ENCODE measurements around the gene RABGAP1L.
A peak's percentile ranks its signal among the peaks of the same experiment; 100 is the strongest.
"Not testable (repeated sequence)": the region's sequence is repeated elsewhere in the genome, so short reads cannot be mapped to it uniquely, and the experiment has no call there.

The RABGAP1L gene

DNA sequence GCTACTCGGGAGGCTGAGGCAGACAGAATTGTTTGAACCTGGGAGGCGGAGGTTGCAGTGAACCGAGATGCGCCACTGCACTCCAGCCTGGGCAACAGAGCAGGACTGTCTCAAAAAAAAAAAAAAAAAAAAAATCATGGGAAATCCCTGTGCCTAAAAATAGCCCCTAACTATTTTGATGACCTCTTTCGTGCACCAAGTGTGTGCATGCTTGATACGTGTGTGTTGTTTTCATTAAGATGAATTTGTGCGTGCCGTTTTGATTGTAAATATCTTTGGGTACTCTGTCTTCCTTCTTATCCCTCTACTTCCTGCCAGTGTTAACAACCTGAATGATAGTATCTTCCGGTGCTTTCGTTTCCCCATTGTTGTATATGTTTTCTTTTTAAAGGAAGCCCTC is 850.2 kb downstream of the RABGAP1L start:
- no peak for DNase-seq (ENCODE audit: low read depth)
- no peak overlapping the region for H3K4me3 ChIP-seq (ENCODE audit: low read depth, low read length)
- TF ChIP-seq, protein P1, sequence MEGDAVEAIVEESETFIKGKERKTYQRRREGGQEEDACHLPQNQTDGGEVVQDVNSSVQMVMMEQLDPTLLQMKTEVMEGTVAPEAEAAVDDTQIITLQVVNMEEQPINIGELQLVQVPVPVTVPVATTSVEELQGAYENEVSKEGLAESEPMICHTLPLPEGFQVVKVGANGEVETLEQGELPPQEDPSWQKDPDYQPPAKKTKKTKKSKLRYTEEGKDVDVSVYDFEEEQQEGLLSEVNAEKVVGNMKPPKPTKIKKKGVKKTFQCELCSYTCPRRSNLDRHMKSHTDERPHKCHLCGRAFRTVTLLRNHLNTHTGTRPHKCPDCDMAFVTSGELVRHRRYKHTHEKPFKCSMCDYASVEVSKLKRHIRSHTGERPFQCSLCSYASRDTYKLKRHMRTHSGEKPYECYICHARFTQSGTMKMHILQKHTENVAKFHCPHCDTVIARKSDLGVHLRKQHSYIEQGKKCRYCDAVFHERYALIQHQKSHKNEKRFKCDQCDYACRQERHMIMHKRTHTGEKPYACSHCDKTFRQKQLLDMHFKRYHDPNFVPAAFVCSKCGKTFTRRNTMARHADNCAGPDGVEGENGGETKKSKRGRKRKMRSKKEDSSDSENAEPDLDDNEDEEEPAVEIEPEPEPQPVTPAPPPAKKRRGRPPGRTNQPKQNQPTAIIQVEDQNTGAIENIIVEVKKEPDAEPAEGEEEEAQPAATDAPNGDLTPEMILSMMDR (IDR thresholded peaks at IDR 0.05; ENCODE audit: low read depth, low read length, missing control alignments) = no peak
- in situ Hi-C loops (cut with HindIII; ENCODE audit: low sequenced_read_pairs) = no loop called here

DNA sequence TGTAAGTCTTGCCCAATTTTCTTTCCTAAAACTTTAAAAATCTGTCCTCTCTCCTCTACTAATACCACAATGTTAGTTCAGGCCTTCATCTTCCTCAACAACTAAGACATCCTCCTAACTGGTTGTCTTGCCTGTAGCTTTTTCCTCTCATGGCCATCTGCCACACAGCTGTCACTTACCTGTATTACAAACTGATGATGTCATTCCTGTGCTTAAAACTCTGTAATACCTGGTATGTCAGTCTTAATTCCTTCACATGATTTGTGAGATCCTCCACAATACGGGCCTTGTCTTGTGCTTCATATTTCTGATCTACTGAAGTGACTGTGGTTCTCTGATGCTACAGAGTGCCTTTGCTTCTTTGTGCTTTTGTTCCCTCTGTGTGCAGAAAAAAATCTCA is 854.1 kb downstream of the RABGAP1L start:
- DNase-seq (ENCODE audit: low read depth) = no peak
- H3K4me3 ChIP-seq (ENCODE audit: low read depth, low read length) = no peak overlapping the region
- TF ChIP-seq, protein P1 (IDR thresholded peaks at IDR 0.05; ENCODE audit: low read depth, low read length, missing control alignments) = no peak
- in situ Hi-C loops (cut with HindIII; ENCODE audit: low sequenced_read_pairs) = no loop called here

DNA sequence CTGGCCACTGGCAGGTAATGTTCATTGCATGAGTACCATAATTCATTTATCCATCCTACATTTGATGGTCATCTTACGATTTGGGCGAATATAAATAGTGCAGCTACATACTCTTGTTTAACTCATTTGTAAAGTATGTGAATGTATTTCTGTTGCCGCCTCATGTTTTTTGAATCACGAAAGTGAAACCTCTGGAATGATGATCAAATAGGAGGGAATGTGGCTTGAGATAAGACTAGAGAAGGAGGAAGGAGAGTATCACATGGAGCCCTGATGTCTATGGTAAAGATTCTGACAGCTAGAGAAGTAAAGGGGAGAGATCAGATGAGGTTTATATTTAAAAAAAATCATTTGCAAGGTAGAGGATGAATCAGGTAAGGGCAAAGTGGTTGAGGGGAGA is 855.9 kb downstream of the RABGAP1L start:
- in situ Hi-C loops (cut with HindIII; ENCODE audit: low sequenced_read_pairs) = no loop called here
- no peak for DNase-seq (ENCODE audit: low read depth)
- TF ChIP-seq, protein P1 (IDR thresholded peaks at IDR 0.05; ENCODE audit: low read depth, low read length, missing control alignments) = no peak
- no peak overlapping the region for H3K4me3 ChIP-seq (ENCODE audit: low read depth, low read length)

DNA sequence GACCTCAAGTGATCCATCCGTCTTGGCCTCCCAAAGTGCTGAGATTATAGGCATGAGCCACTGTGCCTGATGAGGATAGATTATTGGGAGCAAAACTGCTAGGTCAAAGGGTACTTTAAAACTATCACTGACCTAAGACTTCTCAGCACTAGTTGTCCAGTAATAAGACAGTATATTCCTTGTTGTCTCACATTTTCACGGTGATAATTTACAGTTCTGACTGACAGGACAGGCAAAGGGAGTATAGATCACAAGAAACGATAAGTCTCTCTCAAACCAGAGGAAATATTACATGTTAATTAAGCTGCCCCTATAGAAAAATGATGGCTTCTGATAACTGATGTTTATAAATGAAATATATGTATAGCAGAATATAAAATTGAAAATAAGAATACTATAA is 860.2 kb downstream of the RABGAP1L start:
- TF ChIP-seq, protein P1 (IDR thresholded peaks at IDR 0.05; ENCODE audit: low read depth, low read length, missing control alignments) = no peak
- DNase-seq (ENCODE audit: low read depth) = no peak
- in situ Hi-C loops (cut with HindIII; ENCODE audit: low sequenced_read_pairs) = no loop called here
- H3K4me3 ChIP-seq (ENCODE audit: low read depth, low read length) = no peak overlapping the region

DNA sequence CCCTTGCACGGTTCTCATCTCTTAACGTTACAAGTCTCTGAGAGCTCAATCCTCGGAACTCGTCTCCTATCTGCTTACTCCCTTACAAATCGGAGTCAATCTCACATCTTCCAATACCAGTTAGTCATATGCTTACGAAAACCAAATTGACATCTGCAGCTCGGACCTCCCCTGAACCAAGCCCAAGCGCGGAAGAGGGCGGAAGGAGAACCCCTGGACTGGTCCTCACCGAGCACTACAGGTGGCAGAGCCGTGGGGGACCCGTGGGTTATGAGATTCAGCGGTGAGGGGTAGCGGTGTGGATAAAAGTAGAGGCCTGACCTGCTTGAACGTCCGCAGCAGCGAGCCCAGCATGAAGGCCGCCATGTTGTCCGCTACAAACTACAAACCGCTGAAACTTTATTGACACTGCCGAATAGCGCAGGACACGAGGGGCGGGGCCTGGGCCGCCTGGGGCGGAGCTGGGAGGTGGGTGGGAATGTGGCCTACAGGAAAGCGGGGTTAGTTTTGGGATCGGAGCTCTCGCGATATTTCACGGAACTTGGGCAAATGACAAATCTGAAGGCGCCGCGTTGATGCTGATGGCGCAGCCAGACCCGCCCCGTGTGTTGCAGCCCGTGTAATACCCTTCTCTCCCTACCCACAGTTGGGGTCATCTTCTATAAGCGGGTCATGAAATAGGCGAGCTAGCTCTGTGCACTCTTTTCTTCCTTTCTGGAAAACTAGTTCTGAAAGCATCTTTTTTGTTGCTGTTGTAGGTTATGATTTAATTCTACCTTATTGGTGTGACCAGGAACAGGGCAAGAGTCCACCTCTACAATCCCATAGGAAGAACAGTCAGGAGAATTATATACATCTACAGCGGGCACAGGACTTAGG is 864.0 kb downstream of the RABGAP1L start, which contains the start of gene MRPS14:
Gene MRPS14, minus strand, starts transcription at position 383 of the 879 bp plus-strand sequence. Its CDS starts 17 bp downstream, at position 366.
- DNase-seq (ENCODE audit: low read depth) = peak; percentile 96
- peak within 1 kb of the TSS; percentile 100 for H3K4me3 ChIP-seq (ENCODE audit: low read depth, low read length)
- TF ChIP-seq, protein P1 (IDR thresholded peaks at IDR 0.05; ENCODE audit: low read depth, low read length, missing control alignments) = no peak
- in situ Hi-C loops (cut with HindIII; ENCODE audit: low sequenced_read_pairs) = no loop called here

DNA sequence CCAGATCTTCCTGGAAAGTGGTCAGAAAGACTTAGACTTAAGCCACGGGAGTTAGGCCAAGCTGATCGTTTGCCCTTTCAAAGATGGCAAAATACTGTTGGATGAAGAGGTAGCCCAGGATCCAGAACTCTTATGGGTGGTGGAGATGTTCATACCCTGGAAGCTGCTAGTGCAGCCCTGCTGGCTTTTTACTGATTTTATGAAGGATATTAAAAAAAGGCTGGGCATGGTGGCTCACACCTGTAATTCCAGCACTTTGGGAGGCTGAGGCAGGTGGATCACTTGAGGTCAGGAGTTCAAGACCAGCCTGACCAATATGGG is 864.6 kb downstream of the RABGAP1L start:
- in situ Hi-C loops (cut with HindIII; ENCODE audit: low sequenced_read_pairs); DNase-seq (ENCODE audit: low read depth): not testable (repeated sequence)
- peak overlapping the region; percentile 100 for H3K4me3 ChIP-seq (ENCODE audit: low read depth, low read length)

DNA sequence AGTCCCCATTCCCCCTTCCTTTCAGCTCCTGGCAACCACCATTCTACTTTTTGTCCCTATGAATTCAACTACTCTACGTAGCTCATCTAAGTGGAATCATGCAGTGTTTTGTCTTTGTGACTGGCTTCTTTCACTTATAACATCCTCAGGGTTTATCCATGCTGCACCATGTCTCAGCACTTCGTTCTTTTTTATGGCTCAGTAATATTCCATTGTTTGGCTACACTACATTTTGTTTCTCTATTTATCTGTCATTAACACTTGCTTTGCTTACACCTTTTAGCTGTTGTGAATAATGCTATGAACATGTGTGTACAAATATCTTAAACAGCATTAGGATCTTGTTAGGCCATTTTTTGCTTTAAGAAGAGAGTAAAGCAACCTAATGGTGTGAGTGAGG is 865.5 kb downstream of the RABGAP1L start:
- in situ Hi-C loops (cut with HindIII; ENCODE audit: low sequenced_read_pairs) = no loop called here
- no peak overlapping the region for H3K4me3 ChIP-seq (ENCODE audit: low read depth, low read length)
- no peak for DNase-seq (ENCODE audit: low read depth)
- TF ChIP-seq, protein P1 (IDR thresholded peaks at IDR 0.05; ENCODE audit: low read depth, low read length, missing control alignments) = no peak
